GM18858 (cell line): ENCODE measurements around the gene FOXN1.
"Not testable (repeated sequence)": the region's sequence is repeated elsewhere in the genome, so short reads cannot be mapped to it uniquely, and the experiment has no call there.

Experiments
- ATAC-seq: cut with Tn5 transposase; IDR thresholded peaks from one replicate; pipeline ENCODE4 v1.9.1; 2021; ENCODE audit not compliant: unreplicated experiment

The FOXN1 gene

DNA sequence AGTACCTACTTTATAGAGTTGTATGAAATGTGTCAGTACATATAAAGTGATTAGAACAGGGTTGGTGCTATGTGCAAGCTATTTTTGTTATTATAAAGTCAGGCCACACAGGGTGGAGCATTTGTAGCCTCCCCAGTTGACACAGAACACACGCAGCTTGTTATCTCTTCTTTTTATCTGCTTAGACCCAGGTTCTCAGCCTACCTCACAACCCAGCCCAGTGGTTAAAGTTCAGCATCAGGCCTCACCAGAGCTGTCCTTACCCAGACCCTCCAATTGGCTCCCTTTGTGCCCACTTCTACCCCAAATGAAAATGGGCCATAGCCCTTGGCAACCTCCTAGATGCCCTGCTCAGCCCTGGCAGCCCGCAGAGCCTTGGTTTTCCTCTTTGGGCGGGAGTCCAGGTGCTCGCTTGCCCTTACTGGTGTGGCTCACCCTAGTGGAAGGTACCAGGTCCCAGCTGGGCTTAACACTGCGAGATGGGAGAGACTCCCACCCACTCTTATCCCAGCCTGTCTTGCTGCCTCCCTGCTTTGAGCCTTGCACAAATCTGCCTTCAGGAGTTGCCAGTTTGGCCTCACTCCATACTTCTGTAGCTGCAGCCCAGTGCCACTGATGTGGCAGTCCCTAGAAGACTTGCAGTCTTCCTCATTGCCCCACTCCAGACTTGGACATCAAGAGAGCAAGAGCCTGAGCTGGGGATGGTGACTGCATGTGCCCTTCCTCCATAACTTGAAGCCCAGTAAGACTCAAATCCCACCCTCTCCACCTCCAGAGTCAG lies 66.3 kb downstream of the FOXN1 start:
- ATAC-seq = no peak

DNA sequence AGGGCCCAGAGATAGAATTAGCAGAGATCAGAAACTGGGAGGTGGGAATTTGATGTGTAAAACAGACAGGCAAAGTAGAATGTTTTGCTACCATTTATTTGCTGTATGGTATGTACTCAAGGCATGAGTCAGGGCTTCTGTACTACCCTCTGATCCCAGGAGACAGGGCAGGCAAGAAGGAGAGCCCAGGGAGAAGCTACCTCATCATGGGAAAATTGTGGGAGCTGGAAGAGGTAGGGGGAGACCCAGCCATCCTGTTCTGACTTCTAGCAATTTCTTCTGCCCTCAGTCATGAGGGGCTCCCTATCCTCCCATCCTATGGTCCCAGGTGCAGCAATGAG lies 66.9 kb downstream of the FOXN1 start:
- ATAC-seq = no peak

DNA sequence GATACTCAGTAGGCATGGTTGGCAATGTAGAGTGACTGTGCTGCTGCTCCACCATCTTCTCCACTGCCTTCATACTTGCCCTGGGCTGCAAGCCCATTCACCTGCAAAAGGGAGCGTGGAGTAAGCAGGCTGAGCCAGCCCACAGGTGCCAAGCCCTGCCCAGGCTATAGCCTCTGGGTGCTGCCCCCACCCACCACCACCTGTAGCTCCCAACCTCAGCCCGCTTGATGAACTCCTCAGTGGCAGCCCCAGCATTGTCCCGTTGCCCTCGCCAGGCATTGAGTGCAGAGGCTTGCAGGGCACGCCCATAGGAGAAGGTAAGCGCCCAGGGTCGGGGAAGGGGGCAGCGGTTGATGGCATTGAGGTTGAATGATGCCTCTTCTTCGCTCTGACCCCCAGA lies 67.4 kb downstream of the FOXN1 start:
- no peak for ATAC-seq

DNA sequence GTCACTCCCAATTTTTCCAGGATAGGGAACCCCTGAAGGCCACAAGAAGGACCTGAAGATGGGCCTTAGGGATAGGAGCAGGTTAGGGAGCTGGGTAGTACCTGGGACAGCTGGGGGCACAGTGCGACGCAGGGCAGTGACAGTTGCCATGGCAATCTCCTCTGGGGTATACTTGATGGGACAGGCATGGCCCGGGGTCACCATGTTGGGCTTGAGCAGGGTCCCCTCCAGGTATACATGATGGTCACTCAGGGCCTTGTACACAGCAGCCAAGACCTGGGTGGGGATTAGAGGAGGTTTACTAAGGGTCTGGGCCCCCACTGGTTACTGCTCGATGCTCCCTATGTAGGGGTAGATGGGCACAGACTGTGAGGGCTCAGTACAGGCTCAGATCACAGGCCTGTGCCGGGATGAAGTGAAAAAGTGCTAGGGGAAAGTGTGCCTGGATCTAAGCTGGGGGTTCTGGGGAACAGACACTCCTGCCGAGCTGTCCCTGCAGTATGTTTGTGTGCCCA lies 67.9 kb downstream of the FOXN1 start:
- ATAC-seq = no peak

DNA sequence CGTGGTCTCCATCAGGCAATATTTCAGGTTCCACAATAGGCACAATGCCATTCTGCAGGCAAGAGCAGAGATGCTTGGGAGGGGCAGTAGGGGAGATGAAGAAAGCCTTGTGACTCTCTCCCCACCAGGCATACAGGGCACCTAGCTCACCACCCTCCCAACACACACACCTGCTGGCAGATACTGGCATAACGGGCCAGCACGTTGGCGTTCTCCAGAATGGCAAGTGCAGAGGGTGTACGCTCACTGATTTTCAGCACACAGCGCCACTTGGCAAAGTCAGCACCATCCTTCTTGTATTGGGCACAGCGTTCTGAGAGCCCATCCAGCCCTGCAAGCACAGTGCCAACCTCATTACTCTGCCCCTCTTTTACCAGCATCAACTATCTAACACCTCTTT lies 68.4 kb downstream of the FOXN1 start:
- no peak for ATAC-seq

DNA sequence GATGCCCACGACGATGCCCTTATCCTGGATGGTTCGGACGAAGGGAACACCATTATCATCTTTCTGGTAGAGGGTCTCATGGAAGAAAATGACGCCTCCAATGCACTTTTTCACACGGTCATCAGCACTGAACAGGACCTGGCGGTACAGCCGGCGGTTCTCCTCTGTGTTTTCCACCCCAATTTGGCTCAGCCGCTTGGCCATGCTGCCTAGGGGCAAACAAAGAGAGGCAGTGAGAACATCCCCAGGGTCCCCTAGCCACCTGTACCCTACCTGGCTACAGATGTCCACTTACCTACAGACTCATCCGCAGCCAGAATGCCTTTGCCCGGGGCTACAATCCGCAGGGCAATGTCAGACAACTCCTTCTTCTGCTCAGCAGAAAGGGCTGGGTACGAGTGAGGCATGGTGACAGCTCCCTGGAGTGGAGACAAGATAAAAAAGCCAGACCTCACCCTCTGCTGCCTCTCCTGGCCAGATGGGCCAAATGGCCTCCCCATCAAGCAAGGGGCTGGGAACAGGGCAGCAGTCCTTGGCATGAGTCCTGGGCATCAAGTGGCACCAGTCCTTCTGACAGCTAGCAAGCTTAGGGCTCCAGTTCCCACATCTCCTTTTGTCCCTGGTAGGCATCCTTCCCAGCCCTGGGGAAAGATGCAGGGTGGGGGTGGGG lies 69.1 kb downstream of the FOXN1 start:
- ATAC-seq = no peak

DNA sequence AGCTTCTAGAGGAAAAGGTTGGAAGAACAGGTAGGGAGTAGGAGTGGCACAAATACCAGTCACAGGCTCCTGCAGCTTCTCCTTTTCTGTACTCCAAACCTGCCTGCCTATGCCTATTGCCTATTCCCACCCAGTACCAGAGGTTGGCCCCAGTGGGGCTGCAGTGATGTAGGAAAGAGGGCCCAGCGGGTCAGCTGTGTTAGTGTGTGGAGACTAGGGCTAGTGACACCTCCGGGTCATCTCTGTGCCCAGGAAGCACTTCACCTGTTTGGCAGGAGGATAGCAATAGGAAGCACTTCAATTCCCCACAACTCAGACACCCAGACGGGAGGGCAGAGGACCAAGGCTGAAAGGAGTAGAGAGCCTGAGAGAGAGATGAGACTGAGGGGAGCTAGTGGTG lies 69.9 kb downstream of the FOXN1 start:
- ATAC-seq = not testable (repeated sequence)

DNA sequence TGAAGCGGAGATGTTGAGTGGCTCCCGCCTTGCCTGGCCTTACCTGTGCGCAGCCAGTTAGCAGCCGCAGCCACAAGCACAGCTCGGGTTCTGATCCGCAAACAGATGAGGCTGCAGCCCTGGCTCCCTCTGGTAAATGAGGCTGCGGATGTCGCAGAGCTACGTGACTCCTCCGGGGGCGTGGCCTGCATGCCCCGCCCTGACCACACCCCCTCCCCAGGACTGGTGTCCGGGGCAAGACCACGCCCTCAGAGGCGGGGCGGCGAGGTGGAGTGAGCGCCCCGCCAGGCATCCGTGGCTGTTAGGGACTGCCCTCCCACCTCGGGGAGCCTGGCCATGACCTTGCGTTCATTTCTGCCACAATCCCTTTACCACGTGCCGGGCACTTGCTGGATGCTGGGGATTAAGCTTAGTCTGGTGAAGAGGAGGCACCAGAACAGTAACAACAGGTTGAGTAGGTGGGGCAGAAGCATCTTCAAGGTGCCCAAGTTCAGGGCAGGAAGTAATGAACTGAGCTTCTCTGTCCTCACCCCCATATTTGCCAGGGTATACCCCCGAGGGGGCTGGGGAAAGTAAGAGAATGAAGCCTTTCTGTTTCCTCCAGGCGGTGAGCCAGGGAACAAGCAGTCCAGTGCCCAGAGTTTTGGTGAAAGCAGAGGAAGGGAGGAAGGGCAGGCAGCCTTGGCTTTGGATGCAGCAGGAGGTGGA lies 70.8 kb downstream of the FOXN1 start, which contains the start of gene ALDOC:
Gene ALDOC (minus strand): TSS at position 138 of the 708 bp plus-strand sequence. CDS start 1,363 bp downstream, outside the sequence.
- peak; percentile 69 for ATAC-seq

DNA sequence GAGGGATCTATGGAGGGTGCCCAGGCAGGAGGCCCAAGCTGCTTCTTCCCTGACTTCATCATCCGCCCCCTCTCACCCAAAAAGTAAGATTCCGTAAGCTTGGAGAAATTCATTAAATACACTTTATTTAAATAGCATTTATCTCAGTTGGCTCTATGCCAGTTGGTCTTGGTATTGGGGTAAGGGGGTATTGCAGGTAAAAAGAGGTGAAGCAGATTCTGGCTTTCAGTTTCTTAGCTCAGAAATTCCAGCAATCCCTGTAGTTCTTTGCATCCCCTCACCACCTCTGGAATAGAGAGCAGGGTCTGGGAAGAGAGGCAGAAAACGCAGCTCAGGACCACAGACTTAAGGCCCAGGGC lies 71.3 kb downstream of the FOXN1 start:
- no peak for ATAC-seq

DNA sequence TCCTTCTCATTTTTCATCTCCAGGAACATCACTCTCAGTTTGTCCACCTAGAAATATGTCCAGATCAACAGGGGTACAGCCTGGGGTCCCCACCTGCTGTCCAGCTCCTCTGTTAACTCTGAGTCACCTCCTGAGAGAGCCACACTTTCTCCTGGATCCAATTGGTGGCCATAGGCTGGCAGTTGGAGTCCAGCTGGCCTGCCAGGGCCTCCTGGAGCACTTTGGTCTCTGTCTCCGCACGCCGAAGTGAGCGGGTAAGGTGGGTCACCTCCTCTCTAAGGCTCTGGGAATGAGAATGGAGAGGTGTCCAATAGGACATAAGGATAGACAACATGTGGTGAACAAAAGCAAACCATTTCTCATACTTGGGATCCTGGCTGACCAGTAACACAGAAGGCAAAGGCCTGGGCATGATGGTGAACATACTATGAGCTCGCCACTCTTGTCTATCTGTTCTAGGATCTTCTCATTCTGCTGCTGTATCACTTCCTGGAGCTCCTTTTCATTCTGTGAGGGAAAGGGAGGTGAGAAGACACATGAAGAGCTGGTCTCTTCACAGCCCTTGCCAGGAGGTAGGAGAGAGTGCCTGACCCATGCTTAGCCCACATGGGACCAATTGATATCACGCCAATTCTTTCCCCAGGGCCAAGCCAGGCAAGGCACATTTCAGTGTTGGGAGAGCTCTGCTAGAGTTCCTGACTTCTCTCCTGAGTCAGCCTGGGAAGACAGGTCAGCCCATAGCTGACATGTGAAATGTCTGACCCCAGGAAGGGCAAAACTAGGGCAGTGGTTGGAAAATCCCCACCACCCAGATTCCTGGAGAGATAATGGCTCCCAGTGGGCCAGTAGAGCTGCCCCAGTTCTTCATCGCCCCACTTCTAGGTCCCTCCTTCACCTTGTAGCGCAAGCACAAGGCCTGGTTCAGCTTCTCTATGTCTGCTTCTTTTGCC lies 72.4 kb downstream of the FOXN1 start:
- no peak for ATAC-seq

DNA sequence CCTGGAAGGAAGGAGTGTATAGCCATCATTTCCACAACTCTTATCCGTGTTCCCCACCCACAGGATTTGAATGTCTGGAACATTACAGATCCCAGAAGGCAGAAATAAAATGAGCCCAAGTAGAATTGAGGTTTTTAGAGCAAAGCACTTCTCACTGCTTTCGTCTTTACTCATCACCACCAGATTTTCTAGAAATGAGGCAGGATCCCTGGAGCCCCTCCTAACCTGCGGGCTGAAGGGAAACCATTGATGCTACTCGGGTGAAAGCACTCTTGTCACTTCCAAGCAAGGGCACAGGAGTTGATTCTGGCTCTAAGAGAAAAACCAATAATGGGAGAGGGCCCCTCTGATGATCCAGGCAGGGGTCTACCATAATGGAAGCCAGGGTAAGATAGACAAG lies 73.4 kb downstream of the FOXN1 start:
- no peak for ATAC-seq

DNA sequence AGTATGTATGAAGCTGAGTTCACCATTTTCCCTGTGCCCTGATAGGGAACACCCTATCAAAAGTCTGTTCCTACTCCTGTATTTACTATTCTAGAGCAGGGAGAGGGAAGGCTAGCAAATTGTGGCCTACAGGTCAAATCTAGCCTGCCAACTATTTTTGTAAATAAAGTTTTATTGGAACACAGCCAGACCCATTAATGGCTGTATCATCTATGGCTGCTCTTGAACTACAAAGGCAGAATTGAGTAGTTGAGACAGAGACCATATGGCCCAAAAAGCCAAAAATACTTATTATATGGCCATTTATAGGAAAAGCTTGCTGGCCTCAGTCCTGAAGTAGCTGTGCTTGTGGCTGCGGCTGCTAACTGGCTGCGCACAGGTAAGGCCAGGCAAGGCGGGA lies 74.8 kb downstream of the FOXN1 start:
- no peak for ATAC-seq

DNA sequence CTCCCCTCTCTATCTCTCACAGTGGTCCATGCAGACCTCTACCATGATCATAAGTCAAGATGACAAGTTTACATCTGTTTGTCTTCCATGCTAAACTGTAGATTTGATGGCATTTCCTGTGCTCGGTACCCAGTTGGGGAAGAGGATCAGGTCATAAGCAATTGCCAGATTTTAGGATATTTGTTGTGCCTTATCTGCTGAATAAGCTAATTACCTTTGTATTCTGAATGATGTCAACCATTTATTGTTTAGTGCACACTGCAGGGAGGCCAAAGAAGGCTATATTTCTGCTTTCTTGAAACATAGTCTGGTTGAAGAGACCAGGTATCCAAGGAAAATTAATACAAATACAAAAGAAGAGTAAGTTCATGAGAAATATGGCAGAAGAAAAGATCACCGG lies 76.4 kb downstream of the FOXN1 start:
- ATAC-seq = no peak

DNA sequence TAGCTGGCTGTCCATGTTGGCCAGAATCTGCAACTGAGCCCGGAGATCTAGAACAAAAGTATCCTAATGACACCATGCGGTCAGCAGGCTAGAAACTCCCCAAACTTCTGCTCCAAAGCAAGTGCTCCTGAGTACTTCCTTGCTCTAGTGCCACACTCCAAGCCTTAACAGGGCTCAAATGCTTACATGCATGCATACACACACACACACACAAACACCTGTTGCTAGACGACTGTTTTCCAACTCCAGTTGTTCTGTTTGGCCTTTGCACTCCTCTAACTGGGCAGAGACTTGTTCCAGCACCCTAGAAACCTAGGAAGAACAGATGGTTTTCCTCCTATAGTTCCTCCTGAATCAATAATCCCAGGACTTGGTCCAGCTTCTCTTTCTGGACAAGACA lies 78.3 kb downstream of the FOXN1 start:
- ATAC-seq = no peak

DNA sequence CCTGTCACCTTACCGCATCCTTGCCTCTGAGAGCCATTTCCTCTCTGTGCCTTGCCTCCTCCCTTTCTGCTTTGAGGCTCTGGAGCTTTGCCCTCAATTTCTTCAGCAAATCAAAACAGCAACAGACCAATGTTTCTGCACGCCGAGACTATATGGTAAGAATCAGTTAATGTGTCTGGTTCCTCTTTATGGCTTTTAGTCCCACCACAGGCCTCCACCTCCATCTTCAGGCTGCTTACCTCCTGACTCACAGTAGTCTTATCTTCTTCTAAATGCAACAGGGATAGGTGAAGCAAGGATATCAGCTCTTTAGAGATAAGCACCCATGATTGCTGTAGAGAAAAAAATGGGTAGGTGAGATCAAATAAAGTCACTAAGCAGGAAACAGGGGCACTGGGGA lies 79.7 kb downstream of the FOXN1 start:
- ATAC-seq = no peak
